HG02852 (cell line): ENCODE results near the gene P2RY2.

Source experiments
- ATAC-seq: cut with Tn5 transposase; IDR thresholded peaks from one replicate; pipeline ENCODE4 v1.9.1; 2021; ENCODE audit warnings: mild to moderate bottlenecking, moderate library complexity; ENCODE audit not compliant: unreplicated experiment

The P2RY2 gene

DNA sequence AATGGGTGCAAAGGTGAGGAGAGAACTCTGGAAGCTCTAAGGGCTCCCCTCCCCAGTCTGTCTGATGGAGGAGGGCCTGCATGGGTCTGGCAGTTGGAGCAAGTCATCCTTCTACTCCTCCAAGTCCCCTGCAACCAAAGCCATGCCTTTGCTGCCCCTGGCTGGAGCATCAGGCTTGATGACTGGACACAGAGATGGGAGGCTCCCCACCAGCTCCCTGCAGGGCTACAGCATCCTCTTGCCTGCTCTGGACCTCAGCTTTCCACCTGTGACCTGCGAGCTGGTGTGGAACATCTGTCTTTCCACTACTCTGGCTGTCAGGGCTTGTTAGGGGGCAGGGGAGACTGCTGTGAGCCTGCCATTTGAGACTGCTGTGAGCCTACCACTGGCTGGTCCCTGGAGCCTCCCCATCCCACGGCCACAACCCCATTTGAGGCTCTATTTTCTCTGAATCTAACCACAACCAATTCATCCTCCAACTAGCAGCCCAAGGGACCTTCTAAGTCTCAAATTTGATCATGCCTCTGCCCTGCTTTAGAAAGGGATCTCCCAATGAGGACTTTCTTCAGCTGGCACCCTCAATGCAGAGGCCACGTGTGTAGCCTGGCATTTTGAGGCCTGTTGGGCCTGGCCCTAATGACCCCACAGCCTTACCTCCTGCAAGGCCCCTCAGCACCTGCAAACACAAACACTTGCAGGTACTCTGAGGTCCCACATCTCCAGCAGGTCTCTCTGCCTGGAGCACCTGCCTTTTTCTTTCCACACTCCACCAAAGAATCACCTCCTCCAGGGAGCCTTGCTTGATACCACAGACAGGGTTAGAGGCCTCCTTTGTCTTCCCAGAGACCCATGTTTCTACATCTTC is 63.9 kb downstream of the P2RY2 start:
- no peak for ATAC-seq

DNA sequence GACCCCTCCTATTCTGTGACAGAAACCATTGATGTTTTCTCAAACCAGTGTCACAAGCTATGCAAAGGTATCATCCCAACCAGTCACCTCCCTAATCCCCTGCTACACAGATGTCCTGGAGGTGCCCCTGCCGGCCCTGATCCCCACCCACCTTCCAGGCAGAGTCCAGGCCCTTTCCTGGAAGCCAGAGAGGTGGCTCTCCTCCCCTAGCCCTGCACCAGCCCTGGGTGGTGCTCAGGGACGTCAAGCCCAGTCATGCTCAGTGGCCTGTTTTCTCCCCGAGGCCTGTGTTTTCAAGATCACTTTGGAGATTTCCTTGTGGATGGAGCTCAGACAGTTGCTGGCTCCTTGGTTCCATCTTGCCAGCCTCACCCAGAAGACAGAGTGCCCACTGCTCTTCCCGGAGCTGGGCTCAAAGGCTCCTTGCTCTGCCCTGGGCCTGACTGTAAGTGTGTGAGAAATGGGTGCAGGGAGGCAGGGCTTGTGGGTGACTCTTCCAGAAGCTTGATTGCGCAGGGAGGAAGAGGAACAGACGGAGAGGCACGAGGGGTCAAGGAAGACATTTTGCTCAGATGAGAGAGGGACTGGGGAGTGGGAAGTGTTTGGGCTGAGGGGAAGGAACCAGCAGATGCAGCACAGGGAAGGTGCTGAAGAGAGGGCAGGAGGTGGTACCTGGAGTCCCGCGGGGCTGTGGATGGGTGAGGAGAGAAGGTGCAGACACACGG is 65.4 kb downstream of the P2RY2 start:
- no peak for ATAC-seq

- ATAC-seq, result no peak
These were observed 66.0 kb downstream of the P2RY2 start for GRCh38 chr11:73284106-73284505.

- ATAC-seq, result no peak
These were observed 67.6 kb downstream of the P2RY2 start for GRCh38 chr11:73285721-73286120.
